Lower lobe of right lung (tissue), 2 donors: ENCODE results near the gene WDCP. TPM values are rescaled to one million over a fixed set of nuclear protein-coding genes. Genes with fewer than 3 reads are reported as not detected.

Source experiments
- ATAC-seq, 2 donors: fragments of 200-7000 bp; cut with Tn5 transposase; one replicate each; pipeline ENCODE4 v1.9.1; 2020 to 2022; ENCODE audit warnings: mild to moderate bottlenecking in 2 of 2, moderate library complexity in 2 of 2
- DNase-seq: peaks from one replicate; pipeline ENCODE4 v3.0.0-alpha.2; 2020
- H3K27ac ChIP-seq: fragments of 200-600 bp; one replicate; pipeline ENCODE4 v1.8.0; 2022
- H3K27me3 ChIP-seq: fragments of 200-600 bp; one replicate; pipeline ENCODE4 v1.8.0; 2022; ENCODE audit warnings: low read depth
- H3K36me3 ChIP-seq: fragments of 200-600 bp; one replicate; pipeline ENCODE4 v1.8.0; 2022; ENCODE audit warnings: mild to moderate bottlenecking
- H3K4me1 ChIP-seq: fragments of 200-600 bp; one replicate; pipeline ENCODE4 v1.8.0; 2022
- H3K4me3 ChIP-seq: fragments of 200-600 bp; one replicate; pipeline ENCODE4 v1.8.0; 2022; ENCODE audit warnings: mild to moderate bottlenecking
- H3K9me3 ChIP-seq: fragments of 200-600 bp; one replicate; pipeline ENCODE4 v1.8.0; 2022
- intact Hi-C: fragments of 100-400 bp; cut with DNase I; formaldehyde crosslinking; loops from one replicate; pipeline ENCODE4 v1.11.0; 2022
- total RNA-seq: library from RNA; stranded (reverse); fragmentation: NEBNext Ultra II Directional; extraction: Animal tissue kit (Norgen Biotek cat#: 25700); gene quantifications from one replicate; pipeline ENCODE4 v1.2.1, GENCODE V29; 2021
- TF ChIP-seq, protein P1 (sequence below): fragments of 200-600 bp; IDR thresholded peaks from one replicate; pipeline ENCODE4 v1.8.0; 2022; ENCODE audit warnings: antibody characterized with exemption, mild to moderate bottlenecking
- donor health status: DM: no; HTN: yes; CAD: no; lungs with severe emphysema.

WDCP gene
- total RNA-seq, 1 donor from 2014 or later, result 10.5 TPM

- Histone ChIP-seq H3K27ac (no peak overlapping the region), H3K4me1 (no peaks in the 10 kb centered on the region), H3K4me3 (no peak overlapping the region), H3K36me3 (peaks cover 18% of the 10 kb centered on the region), H3K9me3 (no peaks in the 10 kb centered on the region), H3K27me3 (no peaks in the 10 kb centered on the region)
- TF ChIP-seq, protein P1, sequence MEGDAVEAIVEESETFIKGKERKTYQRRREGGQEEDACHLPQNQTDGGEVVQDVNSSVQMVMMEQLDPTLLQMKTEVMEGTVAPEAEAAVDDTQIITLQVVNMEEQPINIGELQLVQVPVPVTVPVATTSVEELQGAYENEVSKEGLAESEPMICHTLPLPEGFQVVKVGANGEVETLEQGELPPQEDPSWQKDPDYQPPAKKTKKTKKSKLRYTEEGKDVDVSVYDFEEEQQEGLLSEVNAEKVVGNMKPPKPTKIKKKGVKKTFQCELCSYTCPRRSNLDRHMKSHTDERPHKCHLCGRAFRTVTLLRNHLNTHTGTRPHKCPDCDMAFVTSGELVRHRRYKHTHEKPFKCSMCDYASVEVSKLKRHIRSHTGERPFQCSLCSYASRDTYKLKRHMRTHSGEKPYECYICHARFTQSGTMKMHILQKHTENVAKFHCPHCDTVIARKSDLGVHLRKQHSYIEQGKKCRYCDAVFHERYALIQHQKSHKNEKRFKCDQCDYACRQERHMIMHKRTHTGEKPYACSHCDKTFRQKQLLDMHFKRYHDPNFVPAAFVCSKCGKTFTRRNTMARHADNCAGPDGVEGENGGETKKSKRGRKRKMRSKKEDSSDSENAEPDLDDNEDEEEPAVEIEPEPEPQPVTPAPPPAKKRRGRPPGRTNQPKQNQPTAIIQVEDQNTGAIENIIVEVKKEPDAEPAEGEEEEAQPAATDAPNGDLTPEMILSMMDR, result no peak
- intact Hi-C loops, result no loop called here
- no peak for DNase-seq
- ATAC-seq, result no peak
Observed at GRCh38 chr2:24022324-24022974, 24.7 kb downstream of the WDCP start.

DNA sequence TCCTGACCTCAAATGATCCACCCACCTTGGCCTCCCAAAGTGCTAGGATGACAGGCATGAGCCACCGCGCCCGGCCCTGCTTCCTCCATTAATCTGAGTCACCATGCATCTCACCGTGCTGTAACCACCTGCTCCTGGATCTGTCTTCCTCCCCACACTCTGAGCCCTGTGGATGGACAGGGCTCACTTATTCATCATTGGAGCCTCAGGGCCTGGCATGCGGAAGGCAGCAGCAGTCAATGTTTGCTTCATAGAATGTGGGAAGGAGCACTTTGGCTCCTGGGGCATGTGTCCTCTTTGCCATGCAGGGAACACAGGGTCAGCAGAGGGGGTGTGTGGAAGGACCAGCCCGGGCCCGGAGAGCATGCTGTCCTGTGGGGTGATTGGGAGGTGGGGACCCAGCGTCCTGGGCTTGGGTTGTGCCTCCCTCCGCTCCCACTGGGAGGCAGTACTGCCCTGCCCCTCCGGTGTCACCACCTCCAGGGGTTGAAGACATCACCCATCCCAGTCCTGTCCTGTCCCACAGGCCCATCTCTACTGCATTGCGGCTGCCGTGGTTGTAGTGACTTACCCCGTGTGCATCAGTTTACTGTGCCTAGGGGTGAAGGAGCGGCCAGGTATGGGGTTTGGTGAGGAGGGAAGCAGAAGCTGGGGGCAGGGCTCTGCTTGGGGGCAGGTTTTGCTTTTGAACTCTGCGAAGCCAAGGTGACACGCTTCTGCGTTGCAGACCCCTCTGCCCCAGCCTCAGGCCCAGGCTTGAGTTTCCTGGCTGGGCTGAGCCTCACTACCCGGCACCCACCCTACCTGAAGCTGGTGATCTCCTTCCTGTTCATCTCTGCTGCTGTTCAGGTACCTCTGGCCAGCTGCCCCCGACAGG lies 25.8 kb downstream of the WDCP start:
- Histone ChIP-seq H3K4me1 (no peaks in the 10 kb centered on the region), H3K27ac (no peak overlapping the region), H3K36me3 (peaks cover 11% of the 10 kb centered on the region), H3K27me3 (no peaks in the 10 kb centered on the region), H3K4me3 (no peak overlapping the region), H3K9me3 (no peaks in the 10 kb centered on the region)
- DNase-seq, result no peak
- intact Hi-C loops, result no loop called here
- TF ChIP-seq, protein P1, result peak; percentile 30
- ATAC-seq, result peak; percentile 27 to 28

DNA sequence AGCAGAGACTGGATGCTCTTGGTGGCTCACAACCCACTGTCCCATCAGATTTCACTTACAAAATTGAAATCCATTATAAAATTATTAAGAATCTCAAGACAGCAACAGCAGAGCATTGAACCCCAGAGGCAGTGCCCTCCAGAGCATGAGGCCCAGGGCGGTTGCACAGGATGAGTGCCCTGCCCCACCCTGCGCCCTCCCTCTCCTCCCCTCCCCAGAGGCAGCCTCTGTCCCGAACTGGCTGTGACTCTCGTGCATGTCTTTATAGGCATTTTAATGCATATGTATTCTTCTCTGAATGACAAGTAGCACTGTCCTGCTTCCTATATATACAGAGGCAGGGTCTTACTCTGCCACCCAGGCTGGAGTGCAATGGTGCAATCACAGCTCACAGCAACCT lies 26.9 kb downstream of the WDCP start:
- DNase-seq, result no peak
- ATAC-seq, result no peak
- intact Hi-C loops, result no loop called here
- TF ChIP-seq, protein P1, result no peak
- no peak overlapping the region for H3K27ac ChIP-seq
- H3K27me3 ChIP-seq, result no peaks in the 10 kb centered on the region
- no peak overlapping the region for H3K4me3 ChIP-seq
- peaks cover 11% of the 10 kb centered on the region for H3K36me3 ChIP-seq
- H3K9me3 ChIP-seq, result no peaks in the 10 kb centered on the region
- no peaks in the 10 kb centered on the region for H3K4me1 ChIP-seq

GRCh38 chr2:24019729-24020128 lies 27.5 kb downstream of the WDCP start:
- ATAC-seq, result no peak
- no peak for DNase-seq
- no peak overlapping the region for H3K27ac ChIP-seq
- no peaks in the 10 kb centered on the region for H3K4me1 ChIP-seq
- TF ChIP-seq, protein P1, result no peak
- peaks cover 11% of the 10 kb centered on the region for H3K36me3 ChIP-seq
- H3K4me3 ChIP-seq, result no peak overlapping the region
- H3K27me3 ChIP-seq, result no peaks in the 10 kb centered on the region
- intact Hi-C loops, result no loop called here
- no peaks in the 10 kb centered on the region for H3K9me3 ChIP-seq

DNA sequence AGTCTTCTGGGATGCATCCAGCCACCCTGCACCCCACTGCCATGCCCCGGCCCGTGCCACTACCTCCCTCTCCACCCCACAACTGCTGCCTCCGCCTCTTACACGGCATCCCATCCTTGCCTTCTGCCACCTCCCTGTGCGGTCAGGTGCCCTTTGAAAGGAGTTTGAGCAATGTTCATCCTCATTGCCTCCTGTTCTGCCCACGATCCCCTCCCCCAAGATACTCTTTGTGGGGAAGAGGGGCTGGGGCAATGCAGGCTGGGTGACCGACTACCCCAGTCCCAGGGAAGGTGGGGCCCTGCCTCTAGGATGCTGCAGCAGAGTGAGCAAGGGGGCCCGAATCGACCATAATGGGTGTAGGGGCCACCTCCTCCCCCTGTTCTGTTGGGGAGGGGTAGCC lies 28.9 kb downstream of the WDCP start:
- no peak overlapping the region for H3K27ac ChIP-seq
- no peaks in the 10 kb centered on the region for H3K27me3 ChIP-seq
- H3K36me3 ChIP-seq, result peaks cover 3% of the 10 kb centered on the region
- no peaks in the 10 kb centered on the region for H3K9me3 ChIP-seq
- TF ChIP-seq, protein P1, result no peak
- intact Hi-C loops, result no loop called here
- DNase-seq (no peak), ATAC-seq (no peak)
- H3K4me1 ChIP-seq, result no peaks in the 10 kb centered on the region
- H3K4me3 ChIP-seq, result no peak overlapping the region
